CD4-positive, alpha-beta T cell treated with Interleukin-15 for 1 hour (primary cell): ENCODE results near the gene MDH2.
"Not testable (repeated sequence)": the region's sequence is repeated elsewhere in the genome, so short reads cannot be mapped to it uniquely, and the experiment has no call there.

Experiments
- DNase-seq: peaks from one replicate; pipeline ENCODE4 v3.0.0-alpha.2; 2020

The MDH2 gene

GRCh38 chr7:76114742-76115141 lies 66.8 kb downstream of the MDH2 start:
- DNase-seq: not testable (repeated sequence)
